K562 (cell line): Measurements from ENCODE around the gene MAGI2. TPM values are rescaled to one million over a fixed set of nuclear protein-coding genes. Genes with fewer than 3 reads are reported as not detected.
A peak's percentile ranks its signal among the peaks of the same experiment; 100 is the strongest.

ENCODE experiments used
- ATAC-seq: fragments of 200-7000 bp; cut with Tn5 transposase; 3 replicates; pipeline ENCODE4 v1.9.1; 2020; ENCODE audit warnings: moderate library complexity
- BruUV-seq: library from RNA; stranded (reverse); fragments of 400-500 nt; replicated peaks from 2 replicates; lab custom pipeline; 2021; lab: Mats Ljungman, UMichigan
- CTCF ChIA-PET: fragments of 300-600 bp; formaldehyde crosslinking; extraction: SDS; loops from one replicate; lab custom pipeline; 2021; ENCODE audit warnings: low intra/inter-chr PET ratio; lab: Yijun Ruan, JAX
- POLR2A ChIA-PET: fragments of 300-600, 350-650 bp; sonication (Branson Sonifier 250); formaldehyde crosslinking; extraction: SDS; loops from one replicate; lab custom pipeline; 2021; ENCODE audit warnings: antibody characterized with exemption, inconsistent platforms; lab: Yijun Ruan, JAX
- DNase-seq, 4 experiments: peaks; one replicate each; pipeline versions ENCODE4 v3.0.0 to v3.0.0-alpha.2; 2011 to 2018; ENCODE audit warnings: low spot score in 3 of 4, mixed read lengths in 3 of 4; ENCODE audit errors: extremely low read depth in 1 of 4
- FAIRE-seq: peaks from 2 replicates; lab custom pipeline; 2011; peaks lifted over from hg19 to GRCh38; lab: Jason Lieb, UNC
- H2AFZ ChIP-seq: 2 replicates; pipeline ENCODE4 v1.6.0; 2011; ENCODE audit warnings: low read depth, low read length, control low read depth, inconsistent platforms
- H3K27ac ChIP-seq: fragments of 200-600 bp; 3 replicates; pipeline ENCODE4 v1.8.0; 2011; ENCODE audit warnings: low read depth, mild to moderate bottlenecking, control low read depth, inconsistent platforms, low read length, moderate library complexity, mixed read lengths; ENCODE audit errors: extremely low read depth
- H3K27me3 ChIP-seq, 2 experiments: fragments of 300-600 bp in 1 of 2; 2 replicates in 1 of 2; 3 replicates in 1 of 2; pipeline versions ENCODE4 v1.6.0 to v1.8.0; 2011; ENCODE audit warnings: inconsistent platforms in 2 of 2, low read length in 2 of 2, mild to moderate bottlenecking in 1 of 2, mixed read lengths in 1 of 2, moderate library complexity in 1 of 2; ENCODE audit not compliant: control insufficient read depth in 2 of 2, insufficient read depth in 2 of 2
- H3K36me3 ChIP-seq: fragments of 300-600 bp; 3 replicates; pipeline ENCODE4 v1.8.0; 2011; ENCODE audit warnings: mild to moderate bottlenecking, low read length, inconsistent platforms; ENCODE audit not compliant: control insufficient read depth, insufficient read depth
- H3K4me1 ChIP-seq, 2 experiments: fragments of 200-600 bp in 1 of 2; replicated peaks in 1 of 2; 2 replicates in 1 of 2; 3 replicates in 1 of 2; pipeline versions ENCODE4 v1.5.1 to v1.8.0; 2011; ENCODE audit warnings: inconsistent platforms in 2 of 2, low read length in 2 of 2, mild to moderate bottlenecking in 1 of 2, mixed read lengths in 1 of 2, moderate library complexity in 1 of 2; ENCODE audit not compliant: control insufficient read depth in 2 of 2, insufficient read depth in 2 of 2
- H3K4me2 ChIP-seq: 2 replicates; pipeline ENCODE4 v1.6.1; 2011; ENCODE audit warnings: low read length, control low read depth, inconsistent platforms, mixed read lengths; ENCODE audit not compliant: insufficient read depth
- H3K4me3 ChIP-seq: fragments of 200-600 bp; sonication (generic), shearing (Covaris generic); 2 replicates; pipeline ENCODE4 v1.5.1; 2016; ENCODE audit warnings: control low read depth, inconsistent platforms
- H3K79me2 ChIP-seq: fragments of 200-600 bp; 3 replicates; pipeline ENCODE4 v1.8.0; 2011; ENCODE audit warnings: low read length, inconsistent platforms; ENCODE audit not compliant: control insufficient read depth, insufficient read depth
- H3K9ac ChIP-seq, 2 experiments: 2 replicates each; pipeline versions ENCODE4 v1.6.0 to v1.6.1; 2011; ENCODE audit warnings: low read depth in 2 of 2, low read length in 2 of 2, control low read depth in 1 of 2, inconsistent platforms in 1 of 2, mild to moderate bottlenecking in 1 of 2, mixed read lengths in 1 of 2; ENCODE audit not compliant: insufficient read depth in 1 of 2
- H3K9me1 ChIP-seq: one replicate; pipeline ENCODE4 v1.6.0; 2011; ENCODE audit warnings: inconsistent platforms, mild to moderate bottlenecking, low read length, moderate library complexity; ENCODE audit not compliant: control insufficient read depth, insufficient read depth
- H3K9me3 ChIP-seq: replicated peaks from 2 replicates; pipeline ENCODE4 v1.5.1; 2011; ENCODE audit warnings: low read depth, low read length, inconsistent platforms; ENCODE audit not compliant: control insufficient read depth, insufficient read depth
- H4K20me1 ChIP-seq: replicated peaks from 2 replicates; pipeline ENCODE4 v1.6.1; 2011; ENCODE audit warnings: low read length, inconsistent platforms, mixed read lengths; ENCODE audit not compliant: control insufficient read depth, insufficient read depth
- CBX3 ChIP-seq, 2 experiments: IDR thresholded peaks; 1 replicate in 1 of 2; 2 replicates in 1 of 2; pipeline ENCODE4 v1.6.1; 2012; ENCODE audit warnings: inconsistent platforms in 2 of 2, low read length in 2 of 2, borderline replicate concordance in 1 of 2, control low read depth in 1 of 2
- CEBPB ChIP-seq: fragments of 450-650 bp; IDR thresholded peaks from 2 replicates; pipeline ENCODE4 v1.6.1; 2016; ENCODE audit warnings: missing genetic modification characterization, missing compliant biosample characterization
- KAT7 ChIP-seq: sonication (generic); formaldehyde crosslinking; IDR thresholded peaks from 2 replicates; pipeline ENCODE4 v1.8.0; 2022; ENCODE audit warnings: missing genetic modification reagents, mild to moderate bottlenecking, borderline replicate concordance
- NCOA2 ChIP-seq, 2 experiments: fragments of 450-650 bp; IDR thresholded peaks; 2 replicates each; pipeline ENCODE4 v1.6.1; 2018; ENCODE audit warnings: mild to moderate bottlenecking in 2 of 2, moderate library complexity in 1 of 2; ENCODE audit not compliant: partially characterized antibody in 2 of 2
- RCOR1 ChIP-seq, 2 experiments: IDR thresholded peaks; 2 replicates each; pipeline ENCODE4 v1.6.1; 2012; ENCODE audit warnings: low read depth in 2 of 2, low read length in 2 of 2, borderline replicate concordance in 1 of 2, improper control_type of control experiment in 1 of 2
- SIRT6 ChIP-seq: IDR thresholded peaks from one replicate; pipeline ENCODE4 v1.6.1; 2012; ENCODE audit warnings: low read depth, mild to moderate bottlenecking, control low read depth, inconsistent platforms, low read length, moderate library complexity
- TAF15 ChIP-seq: fragments of 200-400 bp; formaldehyde crosslinking; IDR thresholded peaks from 2 replicates; pipeline ENCODE4 v1.6.1; 2017; ENCODE audit warnings: mild to moderate bottlenecking, low read depth, low read length, moderate library complexity
- TRIM24 ChIP-seq, 2 experiments: fragments of 450-650 bp; IDR thresholded peaks; 2 replicates each; pipeline ENCODE4 v1.6.1; 2016
- ZNF232 ChIP-seq: sonication (generic); formaldehyde crosslinking; IDR thresholded peaks from 2 replicates; pipeline ENCODE4 v1.8.0; 2022; ENCODE audit warnings: mild to moderate bottlenecking, missing genetic modification reagents
- ZNF324 ChIP-seq: fragments of 250-450 bp; sonication (Bioruptor Pico); IDR thresholded peaks from 2 replicates; pipeline ENCODE4 v1.4.0; 2020; ENCODE audit warnings: mild to moderate bottlenecking
- ZNF57 ChIP-seq: fragments of 450-650 bp; formaldehyde crosslinking; IDR thresholded peaks from 2 replicates; pipeline ENCODE4 v1.4.0; 2020; ENCODE audit warnings: mild to moderate bottlenecking, moderate library complexity
- ZNF717 ChIP-seq: fragments of 250-450 bp; sonication (Bioruptor Pico); IDR thresholded peaks from 2 replicates; pipeline ENCODE4 v1.5.0; 2021
- WGBS: fragments of 100-300 bp; shearing (Covaris generic); methylation state at CpG from one replicate; pipeline ENCODE4 v1.1.6; 2016; ENCODE audit warnings: low coverage, mixed read lengths; ENCODE audit not compliant: insufficient coverage; ENCODE audit errors: missing lambda C conversion rate; 5-methylcytosine and 5-hydroxymethylcytosine counted together
- in situ Hi-C: fragments of 300-500 bp; cut with MboI; formaldehyde crosslinking; loops from 4 replicates; pipeline ENCODE4 v1.15.0; 2018; ENCODE audit warnings: inconsistent platforms, mixed read lengths
- intact Hi-C: fragments of 100-400 bp; cut with micrococcal nuclease; formaldehyde crosslinking; loops from 2 replicates; pipeline ENCODE4 v1.14.2; 2022
- polyA plus RNA-seq, 8 experiments: library from polyadenylated mRNA; depleted of rRNA in 4 of 8; stranded (reverse) in 5 of 8; unstranded in 3 of 8; fragments of >200 nt; fragmentation: Nextera tagmentation in 2 of 8; fragmentation: Illumina TruSeq in 1 of 8; extraction: Ambion mirVana in 2 of 8; extraction: Trizol in 1 of 8; gene quantifications; 2 replicates each; pipeline versions ENCODE4 v1.2.1 to v1.2.3, GENCODE V29; 2011 to 2014; ENCODE audit warnings: inconsistent platforms in 1 of 8, missing spikeins in 1 of 8
- total RNA-seq, 7 experiments: library from RNA; depleted of rRNA in 6 of 7; stranded (reverse); fragments of >200 nt in 6 of 7; fragmentation: Illumina TruSeq in 2 of 7; extraction: Trizol in 2 of 7; gene quantifications; 2 replicates each; pipeline versions ENCODE4 v1.2.1 to v1.2.3, GENCODE V29; 2011 to 2021; ENCODE audit warnings: low replicate concordance in 1 of 7
- TF ChIP-seq, protein P1 (sequence below): sonication (generic); formaldehyde crosslinking; IDR thresholded peaks from 2 replicates; pipeline ENCODE4 v1.8.0; 2022; ENCODE audit warnings: mild to moderate bottlenecking, missing genetic modification reagents
- TF ChIP-seq, protein P2 (sequence below): fragments of 450-650 bp; formaldehyde crosslinking; IDR thresholded peaks from 2 replicates; pipeline ENCODE4 v1.4.0; 2022; ENCODE audit warnings: mild to moderate bottlenecking, moderate library complexity
- TF ChIP-seq, protein P3 (sequence below), 2 experiments: fragments of 450-650 bp in 1 of 2; sonication (generic) in 1 of 2; formaldehyde crosslinking; conservative IDR thresholded peaks; 2 replicates each; pipeline versions ENCODE4 v1.4.0 to v1.8.1; 2020 to 2022; ENCODE audit warnings: mild to moderate bottlenecking in 1 of 2, missing genetic modification reagents in 1 of 2
- TF ChIP-seq, protein P4 (sequence below): fragments of 450-650 bp; conservative IDR thresholded peaks from 2 replicates; pipeline ENCODE4 v1.6.1; 2016; ENCODE audit warnings: missing genetic modification characterization, low read depth, mild to moderate bottlenecking, control low read depth, missing compliant biosample characterization

MAGI2 gene
- total and polyA plus RNA-seq, 9 of the 15 experiments (the other 6 are each of a cell fraction or from before 2014, with no cell fraction given) = 0.27 to 1.4 (median 0.70) TPM

DNA sequence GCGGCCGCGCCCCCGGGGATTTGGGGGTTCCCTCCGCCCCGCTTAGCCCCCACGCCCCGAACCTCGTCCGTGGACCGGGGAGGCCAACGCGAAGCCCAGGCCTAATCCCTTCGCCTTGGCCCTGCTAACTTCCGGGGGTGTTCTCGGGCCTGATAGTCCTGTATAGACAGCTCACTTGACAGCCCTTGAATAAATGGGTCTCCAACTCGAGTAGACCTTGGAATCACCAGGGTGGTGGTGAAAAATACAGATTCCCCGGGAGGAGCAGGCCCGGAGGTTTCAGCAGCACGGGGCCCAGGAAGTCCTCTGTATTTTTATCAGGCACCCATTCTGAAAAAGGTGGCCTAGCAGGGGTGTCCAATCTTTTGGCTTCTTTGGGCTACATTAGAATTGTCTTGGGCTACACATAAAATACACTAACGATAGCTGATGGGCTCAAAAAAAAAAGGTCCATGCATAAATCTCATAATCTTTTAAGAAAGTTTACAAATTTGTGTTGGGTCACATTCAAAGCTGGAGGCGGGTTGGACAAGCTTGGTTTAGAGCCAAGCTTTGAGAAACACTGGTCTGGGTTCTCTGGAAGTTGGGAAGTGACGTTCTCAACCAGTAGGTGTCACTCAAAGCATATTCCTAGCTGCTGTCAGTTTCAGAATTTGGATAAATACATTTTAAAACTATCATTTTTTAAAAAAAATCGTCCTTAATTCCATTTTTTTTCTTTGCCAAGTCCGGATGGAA is 1433.2 kb downstream of the MAGI2 start:
- ChIA-PET CTCF (interaction anchor here (0.6 to 2.5 kb wide), 4 partner anchors 12 to 1459 kb away, joined by 3 to 7 read pairs (median 5); no protein-coding TSS in a partner anchor), POLR2A (interaction anchor here (0.5 to 1.6 kb wide), 14 partner anchors 8 to 528 kb away, joined by 3 to 5 read pairs (median 3); no protein-coding TSS in a partner anchor)
- Histone ChIP-seq H3K36me3 (no peaks in the 10 kb centered on the region), H3K27me3 (peaks cover 4 to 7% of the 10 kb centered on the region in 2 experiments; a peak in 4 of 5 replicates), H3K79me2 (peaks cover 16% of the 10 kb centered on the region; the same call in 2 of the 3 replicates), H4K20me1 (no peaks in the 10 kb centered on the region), H3K4me2 (peak overlapping the region; percentile 53; the same call in 1 of the 2 replicates), H3K9ac (peak overlapping the region; percentile 22 to 88; a peak in 2 of 4 replicates), H2AFZ (peak overlapping the region; percentile 85), H3K4me1 (peaks cover 18 to 26% of the 10 kb centered on the region in 2 experiments), H3K4me3 (0 out of 2 replicates have a peak overlapping the region, but pooled peaks have one; percentile 47), H3K27ac (peak overlapping the region; percentile 63; the same call in 2 of the 3 replicates), H3K9me1 (no peaks in the 10 kb centered on the region), H3K9me3 (no peaks in the 10 kb centered on the region)
- BruUV-seq = no TSS peak
- ATAC-seq (peak; percentile 82), FAIRE-seq (peak; percentile 97), DNase-seq (peak; percentile 77 to 88 (median 80))
- 5% methylated on average over 19 of the region's 25 CpGs for WGBS
- intact Hi-C loops = loop anchor here (1.0 to 10.0 kb wide), 5 partner anchors 20 to 1997 kb away; no protein-coding TSS in a partner anchor
- in situ Hi-C loops = no loop called here
- TF ChIP-seq ZNF57 (CRISPR knock-in tag) (no peak), TRIM24 (IDR thresholded peaks at IDR 0.05) (no peak), NCOA2 (IDR thresholded peaks at IDR 0.05; ENCODE audit: partially characterized antibody in 2 of 2) (no peak), TAF15 (no peak), CEBPB (tag) (no peak), SIRT6 (no peak), ZNF232 (CRISPR knock-in tag) (no peak), ZNF717 (CRISPR knock-in tag) (no peak), ZNF324 (no peak), RCOR1 (IDR thresholded peaks at IDR 0.05; ENCODE audit: borderline replicate concordance in 1 of 2, low read depth in 2 of 2, low read length in 2 of 2) (peak in 1 of 2 experiments; percentile 11; a peak in 1 of 4 replicates), KAT7 (0 out of 2 replicates have a peak, but pooled peaks have one; percentile 41), CBX3 (IDR thresholded peaks at IDR 0.05; ENCODE audit: borderline replicate concordance in 1 of 2, low read length in 2 of 2) (0 out of 3 replicates have a peak, but pooled peaks of 1 of the 2 experiments have one; percentile 14)
- TF ChIP-seq, protein P1, sequence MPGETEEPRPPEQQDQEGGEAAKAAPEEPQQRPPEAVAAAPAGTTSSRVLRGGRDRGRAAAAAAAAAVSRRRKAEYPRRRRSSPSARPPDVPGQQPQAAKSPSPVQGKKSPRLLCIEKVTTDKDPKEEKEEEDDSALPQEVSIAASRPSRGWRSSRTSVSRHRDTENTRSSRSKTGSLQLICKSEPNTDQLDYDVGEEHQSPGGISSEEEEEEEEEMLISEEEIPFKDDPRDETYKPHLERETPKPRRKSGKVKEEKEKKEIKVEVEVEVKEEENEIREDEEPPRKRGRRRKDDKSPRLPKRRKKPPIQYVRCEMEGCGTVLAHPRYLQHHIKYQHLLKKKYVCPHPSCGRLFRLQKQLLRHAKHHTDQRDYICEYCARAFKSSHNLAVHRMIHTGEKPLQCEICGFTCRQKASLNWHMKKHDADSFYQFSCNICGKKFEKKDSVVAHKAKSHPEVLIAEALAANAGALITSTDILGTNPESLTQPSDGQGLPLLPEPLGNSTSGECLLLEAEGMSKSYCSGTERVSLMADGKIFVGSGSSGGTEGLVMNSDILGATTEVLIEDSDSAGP = no peak
- TF ChIP-seq, protein P2, sequence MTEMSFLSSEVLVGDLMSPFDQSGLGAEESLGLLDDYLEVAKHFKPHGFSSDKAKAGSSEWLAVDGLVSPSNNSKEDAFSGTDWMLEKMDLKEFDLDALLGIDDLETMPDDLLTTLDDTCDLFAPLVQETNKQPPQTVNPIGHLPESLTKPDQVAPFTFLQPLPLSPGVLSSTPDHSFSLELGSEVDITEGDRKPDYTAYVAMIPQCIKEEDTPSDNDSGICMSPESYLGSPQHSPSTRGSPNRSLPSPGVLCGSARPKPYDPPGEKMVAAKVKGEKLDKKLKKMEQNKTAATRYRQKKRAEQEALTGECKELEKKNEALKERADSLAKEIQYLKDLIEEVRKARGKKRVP (CRISPR knock-in tag) = 0 out of 2 replicates have a peak, but pooled peaks have one; percentile 13
- TF ChIP-seq, protein P3, sequence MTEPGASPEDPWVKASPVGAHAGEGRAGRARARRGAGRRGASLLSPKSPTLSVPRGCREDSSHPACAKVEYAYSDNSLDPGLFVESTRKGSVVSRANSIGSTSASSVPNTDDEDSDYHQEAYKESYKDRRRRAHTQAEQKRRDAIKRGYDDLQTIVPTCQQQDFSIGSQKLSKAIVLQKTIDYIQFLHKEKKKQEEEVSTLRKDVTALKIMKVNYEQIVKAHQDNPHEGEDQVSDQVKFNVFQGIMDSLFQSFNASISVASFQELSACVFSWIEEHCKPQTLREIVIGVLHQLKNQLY (CRISPR knock-in tag; conservative IDR thresholded peaks at IDR 0.05) = no peak
- TF ChIP-seq, protein P4, sequence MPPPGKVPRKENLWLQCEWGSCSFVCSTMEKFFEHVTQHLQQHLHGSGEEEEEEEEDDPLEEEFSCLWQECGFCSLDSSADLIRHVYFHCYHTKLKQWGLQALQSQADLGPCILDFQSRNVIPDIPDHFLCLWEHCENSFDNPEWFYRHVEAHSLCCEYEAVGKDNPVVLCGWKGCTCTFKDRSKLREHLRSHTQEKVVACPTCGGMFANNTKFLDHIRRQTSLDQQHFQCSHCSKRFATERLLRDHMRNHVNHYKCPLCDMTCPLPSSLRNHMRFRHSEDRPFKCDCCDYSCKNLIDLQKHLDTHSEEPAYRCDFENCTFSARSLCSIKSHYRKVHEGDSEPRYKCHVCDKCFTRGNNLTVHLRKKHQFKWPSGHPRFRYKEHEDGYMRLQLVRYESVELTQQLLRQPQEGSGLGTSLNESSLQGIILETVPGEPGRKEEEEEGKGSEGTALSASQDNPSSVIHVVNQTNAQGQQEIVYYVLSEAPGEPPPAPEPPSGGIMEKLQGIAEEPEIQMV (tag) = no peak
